GM19035 (cell line): Measurements from ENCODE around the gene SLC49A4.
"Not testable (repeated sequence)": the region's sequence is repeated elsewhere in the genome, so short reads cannot be mapped to it uniquely, and the experiment has no call there.

Source experiments
- ATAC-seq: cut with Tn5 transposase; IDR thresholded peaks from one replicate; pipeline ENCODE4 v1.9.1; 2021; ENCODE audit not compliant: unreplicated experiment

The SLC49A4 gene, protein sequence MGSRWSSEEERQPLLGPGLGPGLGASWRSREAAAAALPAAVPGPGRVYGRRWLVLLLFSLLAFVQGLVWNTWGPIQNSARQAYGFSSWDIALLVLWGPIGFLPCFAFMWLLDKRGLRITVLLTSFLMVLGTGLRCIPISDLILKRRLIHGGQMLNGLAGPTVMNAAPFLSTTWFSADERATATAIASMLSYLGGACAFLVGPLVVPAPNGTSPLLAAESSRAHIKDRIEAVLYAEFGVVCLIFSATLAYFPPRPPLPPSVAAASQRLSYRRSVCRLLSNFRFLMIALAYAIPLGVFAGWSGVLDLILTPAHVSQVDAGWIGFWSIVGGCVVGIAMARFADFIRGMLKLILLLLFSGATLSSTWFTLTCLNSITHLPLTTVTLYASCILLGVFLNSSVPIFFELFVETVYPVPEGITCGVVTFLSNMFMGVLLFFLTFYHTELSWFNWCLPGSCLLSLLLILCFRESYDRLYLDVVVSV

DNA sequence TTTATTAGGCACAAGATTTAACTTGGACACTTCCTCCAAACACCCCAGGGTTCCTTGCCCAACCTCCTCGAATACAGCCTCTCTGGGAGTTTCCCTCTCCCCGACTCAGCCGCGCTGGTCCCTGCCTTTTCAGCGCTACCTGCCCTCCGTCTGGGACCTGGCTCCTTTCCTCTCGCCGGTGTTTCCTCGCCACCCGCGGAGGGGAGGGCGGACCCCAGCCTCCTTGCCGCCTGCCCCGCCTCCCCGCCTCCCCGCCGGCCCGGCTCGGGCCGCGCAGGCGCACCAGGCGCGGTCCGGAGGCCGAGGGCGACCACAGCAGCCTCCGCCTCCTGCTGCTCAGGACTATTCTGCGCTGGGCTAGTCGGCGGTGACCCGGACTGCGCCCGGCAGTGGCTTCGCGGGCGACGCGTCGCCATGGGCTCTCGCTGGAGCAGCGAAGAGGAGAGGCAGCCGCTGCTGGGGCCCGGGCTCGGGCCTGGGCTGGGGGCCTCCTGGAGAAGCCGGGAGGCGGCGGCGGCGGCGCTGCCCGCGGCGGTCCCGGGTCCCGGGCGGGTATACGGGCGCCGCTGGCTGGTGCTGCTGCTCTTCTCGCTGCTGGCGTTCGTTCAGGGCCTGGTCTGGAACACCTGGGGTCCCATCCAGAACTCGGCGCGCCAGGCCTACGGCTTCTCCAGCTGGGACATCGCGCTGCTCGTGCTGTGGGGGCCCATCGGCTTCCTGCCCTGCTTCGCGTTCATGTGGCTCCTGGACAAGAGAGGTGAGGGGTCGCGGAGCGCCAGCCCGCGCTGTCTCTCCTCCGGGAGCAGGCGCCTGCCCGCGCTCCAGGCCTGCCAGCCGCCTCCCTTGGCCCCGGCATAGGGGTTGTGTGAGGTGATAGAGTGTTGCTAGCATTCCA, at the start of gene SLC49A4:
TSS of gene SLC49A4 (plus strand) at position 291 of the 895 bp plus-strand sequence. CDS start at position 415, 124 bp downstream.
- peak; percentile 76 for ATAC-seq

DNA sequence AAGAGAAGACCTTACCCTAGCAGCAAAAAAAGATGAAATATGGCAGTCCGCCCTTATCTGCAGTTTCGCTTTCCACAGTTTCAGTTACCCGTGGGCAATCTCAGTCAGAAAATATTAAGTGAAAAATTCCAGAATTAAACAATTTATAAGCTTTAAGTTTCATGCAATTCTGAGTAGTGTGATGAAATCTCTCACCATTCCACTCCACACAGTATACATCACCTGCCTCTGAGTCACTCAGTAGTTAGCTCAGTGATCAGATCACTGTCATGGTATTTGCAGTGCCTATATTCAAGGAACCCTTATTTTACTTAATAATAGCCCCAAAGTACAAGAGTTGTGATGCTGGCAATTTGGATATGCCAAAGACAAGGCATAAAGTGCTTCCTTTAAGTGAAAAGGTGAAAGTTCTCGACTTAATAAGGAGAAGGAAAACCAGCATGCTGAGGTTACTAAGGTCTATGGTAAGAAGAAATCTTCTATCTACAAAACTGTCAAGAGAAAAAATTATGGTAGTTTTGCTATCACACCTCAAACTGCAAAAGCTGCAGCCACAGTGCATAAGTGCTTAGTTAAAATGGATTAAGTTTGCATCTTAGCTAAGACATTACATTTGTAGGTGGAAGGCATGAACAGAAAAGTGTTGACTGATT, 49.4 kb upstream of the SLC49A4 start:
- ATAC-seq: no peak

DNA sequence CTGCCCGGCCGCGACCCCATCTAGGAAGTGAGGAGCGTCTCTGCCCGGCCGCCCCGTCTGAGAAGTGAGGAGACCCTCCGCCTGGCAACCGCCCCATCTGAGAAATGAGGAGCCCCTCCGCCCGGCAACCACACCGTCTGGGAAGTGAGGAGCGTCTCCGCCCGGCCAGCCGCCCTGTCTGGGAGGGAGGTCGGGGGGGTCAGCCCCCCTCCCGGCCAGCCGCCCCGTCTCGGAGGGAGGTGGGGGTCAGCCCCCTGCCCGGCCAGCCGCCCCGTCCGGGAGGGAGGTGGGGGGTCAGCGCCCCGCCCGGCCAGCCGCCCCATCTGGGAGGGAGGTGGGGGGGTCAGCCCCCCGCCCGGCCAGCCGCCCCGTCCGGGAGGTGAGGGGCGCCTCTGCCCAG, 47.6 kb upstream of the SLC49A4 start:
- not testable (repeated sequence) for ATAC-seq

DNA sequence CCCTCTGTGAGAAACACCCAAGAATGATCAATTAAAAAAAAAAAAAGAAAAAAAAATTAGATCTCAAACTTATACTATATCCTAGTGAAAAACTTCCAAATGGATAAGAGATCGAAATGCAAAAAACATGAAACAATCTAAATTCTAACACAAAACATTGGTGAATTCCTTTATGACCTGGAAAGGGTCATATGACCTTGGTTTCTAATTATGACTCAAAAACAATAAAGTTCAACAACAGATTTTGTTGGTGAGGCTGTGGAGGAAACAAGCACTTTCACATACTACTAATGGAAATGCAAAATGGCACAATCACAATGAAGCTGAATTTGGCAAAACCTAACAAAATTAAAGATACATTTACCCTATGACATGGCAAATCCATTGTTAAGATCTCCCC, 46.5 kb upstream of the SLC49A4 start:
- ATAC-seq: no peak

DNA sequence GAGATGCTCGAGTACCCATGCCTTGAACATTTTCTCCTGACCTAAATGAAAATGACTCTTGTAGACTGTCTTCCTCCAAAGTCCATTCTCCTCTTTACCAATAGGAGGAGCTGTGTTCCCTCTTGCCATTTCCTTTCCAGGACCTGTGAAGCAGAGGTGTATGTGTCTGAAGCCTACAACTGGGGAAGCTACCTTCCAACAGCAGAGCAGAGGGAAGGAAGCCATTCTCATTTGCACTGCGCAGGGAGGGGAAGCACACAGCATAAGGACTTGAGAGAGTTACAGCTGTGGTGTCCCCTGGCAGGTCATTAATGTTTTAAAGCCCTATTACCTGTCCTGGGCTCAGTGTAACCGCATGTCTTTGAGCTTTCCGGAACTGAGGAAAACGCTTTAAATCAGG, 39.9 kb upstream of the SLC49A4 start:
- no peak for ATAC-seq

DNA sequence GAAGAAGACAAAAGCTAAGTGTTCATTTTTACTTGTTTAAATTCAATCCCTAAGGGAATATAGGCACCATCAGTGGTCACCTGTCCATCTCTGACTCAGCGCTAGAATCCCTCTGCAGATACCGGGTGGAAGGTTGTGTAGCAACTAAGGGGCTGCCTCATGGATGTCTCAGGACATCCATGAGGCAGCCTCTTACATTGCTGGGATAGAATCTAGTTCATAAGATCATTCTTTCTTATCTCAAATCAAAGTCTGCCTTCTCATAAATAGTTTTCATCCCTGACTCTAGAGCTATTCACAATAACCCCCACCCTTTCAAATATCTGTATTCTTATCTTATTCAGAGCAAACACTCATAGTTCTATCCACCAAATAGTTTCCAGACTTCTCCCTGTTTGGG, 39.4 kb upstream of the SLC49A4 start:
- no peak for ATAC-seq

DNA sequence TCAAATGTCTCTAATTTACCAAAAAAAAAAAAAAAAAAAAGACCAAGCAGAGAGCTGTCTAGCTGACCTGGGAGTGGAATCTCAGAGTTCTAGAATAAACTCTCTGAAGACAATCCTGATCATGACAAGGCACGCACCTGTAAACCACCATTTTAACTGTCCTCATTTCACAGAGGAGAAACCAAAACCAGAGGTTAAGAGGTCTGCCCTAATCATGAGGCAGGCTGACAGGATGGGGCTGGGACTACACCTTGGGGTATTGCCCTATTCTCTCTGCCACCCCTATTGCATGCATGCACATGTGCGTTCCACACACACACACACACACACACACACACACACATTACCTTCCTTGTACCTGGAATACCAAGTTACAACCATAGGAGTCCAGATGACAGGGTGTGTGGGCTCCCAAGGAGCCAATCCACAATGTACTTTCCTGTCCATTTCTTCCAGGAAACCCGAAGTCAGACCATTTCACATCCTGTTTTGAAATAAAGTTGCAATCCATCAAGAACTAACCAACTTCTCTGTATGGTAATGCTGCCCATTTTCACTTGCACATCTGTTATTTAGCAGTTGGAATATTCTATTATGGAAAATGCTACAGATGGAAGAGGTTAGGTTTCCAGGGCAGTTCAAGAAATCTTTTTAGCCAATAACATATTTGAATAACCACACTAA, 35.9 kb upstream of the SLC49A4 start:
- ATAC-seq: no peak

DNA sequence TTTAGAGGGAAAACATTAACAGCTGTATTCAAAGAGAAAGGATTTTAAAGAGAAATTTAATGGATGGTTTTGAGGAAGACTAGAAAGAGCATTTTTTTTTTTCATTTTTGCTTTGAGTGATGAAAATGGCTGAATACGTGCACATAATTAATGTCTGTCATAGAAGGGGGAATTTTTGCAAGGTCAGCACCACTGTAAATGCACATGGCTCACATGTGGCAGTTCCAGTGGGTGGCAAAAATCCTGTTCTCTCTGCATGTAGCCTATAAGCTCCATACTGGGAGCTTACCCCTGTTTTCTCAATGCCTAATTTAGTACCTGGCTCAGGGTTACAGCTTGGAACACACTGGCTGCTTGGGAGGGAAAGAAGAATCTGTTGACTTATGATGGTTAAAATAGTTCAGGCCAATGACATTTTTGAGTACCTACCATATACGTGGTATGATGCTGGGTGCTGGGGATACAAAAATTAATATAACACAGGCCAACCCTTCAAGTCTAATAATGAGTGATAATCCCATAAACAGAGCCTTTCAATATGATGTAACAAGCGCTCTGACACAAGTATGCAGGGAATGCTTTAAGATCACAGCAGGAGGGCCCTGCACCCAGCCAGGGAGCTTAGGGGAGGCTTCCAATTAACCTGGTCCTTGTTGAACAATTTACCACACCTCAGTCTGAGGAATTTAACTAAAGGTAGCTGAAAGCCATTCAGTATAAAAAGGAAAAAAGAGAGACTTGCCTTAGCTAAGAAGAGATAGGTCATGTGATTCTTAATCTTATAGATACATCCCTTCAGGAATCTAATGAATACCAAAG, 34.2 kb upstream of the SLC49A4 start:
- ATAC-seq: no peak

DNA sequence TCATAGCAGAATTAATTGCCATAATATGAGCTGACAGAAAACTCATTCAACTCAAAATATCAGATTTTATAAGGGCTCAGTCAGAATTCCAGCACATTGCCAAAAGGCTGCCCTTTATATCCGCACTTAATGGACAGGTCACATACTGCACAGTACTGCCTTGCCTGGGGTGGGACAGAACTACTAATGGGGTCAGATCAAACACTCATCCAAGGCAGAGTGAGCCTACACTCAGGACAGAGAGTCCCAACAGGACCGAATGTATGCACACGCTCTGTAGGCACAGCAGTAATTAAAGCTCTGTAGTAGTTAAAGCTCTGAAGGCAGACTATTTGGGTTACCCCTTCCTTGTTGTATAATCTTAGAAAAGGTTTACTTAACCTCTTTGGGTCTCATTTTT, 28.4 kb upstream of the SLC49A4 start:
- no peak for ATAC-seq

DNA sequence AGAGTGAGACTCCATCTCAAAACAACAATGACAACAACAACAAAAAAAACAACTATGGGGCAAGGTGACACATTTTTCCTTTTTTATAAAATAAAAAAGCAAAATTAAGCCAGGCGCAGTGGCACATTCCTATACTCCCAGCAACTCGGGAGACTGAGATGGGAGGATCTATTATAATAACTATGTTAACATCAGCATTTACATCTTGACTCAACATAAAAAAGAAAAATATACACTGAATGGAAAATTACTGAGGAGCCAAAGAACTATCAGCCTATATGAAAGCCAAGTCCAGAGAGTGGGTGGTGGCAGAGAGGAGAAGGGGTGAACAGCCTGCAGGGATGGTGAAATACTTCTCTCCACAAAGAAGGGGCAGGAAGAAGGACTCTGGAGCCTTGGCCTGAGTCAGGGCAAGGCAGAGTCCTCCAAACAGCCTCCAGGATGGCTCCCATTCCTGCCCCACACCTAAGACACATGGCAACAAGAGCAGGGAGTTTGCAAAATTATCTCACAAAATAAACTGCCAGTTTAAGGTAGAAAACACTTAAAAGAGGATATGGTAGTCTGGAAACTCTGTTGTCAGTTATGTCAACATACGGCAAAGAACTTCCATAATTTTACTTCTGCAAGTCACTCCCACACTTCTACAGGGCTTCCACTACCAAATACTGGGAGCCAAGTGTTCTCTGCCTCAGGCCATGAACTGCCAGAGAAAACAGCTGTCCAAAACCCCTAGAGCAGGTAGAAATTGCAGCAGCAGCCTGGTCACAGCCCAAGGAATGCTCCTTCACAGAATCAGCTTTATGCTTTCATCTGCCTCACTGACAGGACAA, 27.1 kb upstream of the SLC49A4 start:
- no peak for ATAC-seq

DNA sequence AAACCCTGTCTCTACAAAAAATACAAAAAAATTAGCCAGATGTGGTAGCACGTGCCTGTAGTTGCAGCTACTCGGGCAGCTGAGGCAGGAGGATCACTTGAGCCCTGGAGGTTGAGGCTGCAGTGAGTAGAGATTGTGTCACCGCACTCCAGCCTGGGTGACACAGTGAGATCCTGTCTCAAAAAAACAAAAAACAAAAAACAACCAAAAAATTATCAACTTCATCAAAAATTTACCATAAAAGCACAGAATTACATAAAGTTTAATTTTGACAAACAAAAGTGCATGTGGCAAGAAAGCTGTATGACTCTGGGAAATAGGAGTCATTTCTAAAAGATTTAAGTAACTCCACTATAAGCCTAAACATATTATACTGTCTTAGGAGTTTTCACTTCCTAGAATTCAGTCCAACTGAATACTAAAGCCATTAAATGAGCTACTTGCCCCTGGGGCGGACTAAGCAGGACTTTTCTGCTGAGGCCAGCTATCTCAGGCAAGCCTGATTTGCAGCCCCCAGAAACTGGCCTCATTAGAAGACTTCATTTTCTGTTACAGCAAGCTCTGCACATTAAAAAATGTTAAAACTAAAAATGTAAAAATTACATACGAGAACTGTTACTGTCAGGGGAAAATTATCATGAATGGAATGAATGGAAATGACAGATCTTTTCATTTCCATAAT, 24.2 kb upstream of the SLC49A4 start:
- ATAC-seq: no peak

DNA sequence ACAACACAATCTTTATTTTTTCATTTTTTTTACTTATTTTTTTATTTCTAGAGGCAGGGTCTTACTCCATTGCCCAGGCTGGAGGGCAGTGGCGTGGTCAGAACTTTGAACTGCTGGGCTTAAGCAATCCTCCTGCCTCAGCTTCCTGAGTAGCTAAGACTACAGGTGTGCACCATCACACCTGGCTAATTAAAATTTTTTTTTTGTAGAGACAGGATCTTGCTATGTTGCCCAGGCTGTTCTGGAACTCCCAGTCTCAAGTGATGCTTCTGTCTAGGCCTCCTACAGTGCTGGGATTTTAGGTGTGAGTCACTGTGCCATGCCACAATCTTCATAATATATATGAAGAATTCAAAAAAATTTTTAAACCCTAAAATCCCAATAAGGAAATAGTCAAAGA, 22.0 kb upstream of the SLC49A4 start:
- ATAC-seq: no peak

DNA sequence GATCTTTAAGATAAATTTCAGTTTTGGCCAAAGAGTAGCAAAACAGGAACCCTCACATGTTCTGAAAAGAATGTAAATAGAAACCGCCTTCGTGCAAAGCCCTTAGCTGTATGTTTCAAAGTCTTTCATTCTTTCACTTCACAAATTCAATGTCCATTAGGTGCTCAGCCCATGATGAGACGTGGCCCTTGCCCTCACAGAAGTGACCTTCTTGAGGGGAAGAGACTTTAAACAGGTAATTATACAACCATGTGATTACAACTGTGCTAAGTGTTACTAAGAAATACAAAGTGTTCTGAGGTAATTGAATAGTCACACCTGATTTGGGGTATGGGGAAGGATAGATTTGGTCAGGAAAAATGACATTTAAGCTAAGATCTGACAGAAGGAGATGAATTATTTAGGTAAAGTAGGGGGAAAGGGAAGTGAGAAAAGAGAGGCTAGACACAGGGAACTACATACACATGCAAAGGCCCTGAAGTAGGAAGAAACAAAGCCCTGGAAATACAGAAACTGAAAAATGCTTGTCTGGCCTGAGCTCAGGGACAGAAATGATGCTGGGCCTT, 20.8 kb upstream of the SLC49A4 start:
- no peak for ATAC-seq

DNA sequence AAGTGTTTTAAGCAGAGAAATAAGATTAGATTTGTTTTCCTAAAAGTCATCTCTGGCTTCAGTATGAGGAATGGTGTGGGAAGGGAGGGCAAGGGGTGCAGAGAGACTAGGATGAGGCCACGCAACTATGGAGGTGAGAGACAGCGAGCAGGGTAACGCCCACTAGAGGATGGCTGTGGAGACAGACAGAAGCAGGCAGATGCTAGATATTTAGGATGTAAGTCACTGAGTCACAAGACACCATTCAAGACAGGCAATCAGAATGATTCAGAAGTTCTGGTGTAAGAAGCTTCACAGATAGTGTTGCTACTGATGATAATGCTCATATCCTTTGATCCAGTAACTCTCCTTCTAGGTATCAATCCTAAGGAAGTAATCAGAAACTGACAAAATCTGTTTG, 20.3 kb upstream of the SLC49A4 start:
- no peak for ATAC-seq

DNA sequence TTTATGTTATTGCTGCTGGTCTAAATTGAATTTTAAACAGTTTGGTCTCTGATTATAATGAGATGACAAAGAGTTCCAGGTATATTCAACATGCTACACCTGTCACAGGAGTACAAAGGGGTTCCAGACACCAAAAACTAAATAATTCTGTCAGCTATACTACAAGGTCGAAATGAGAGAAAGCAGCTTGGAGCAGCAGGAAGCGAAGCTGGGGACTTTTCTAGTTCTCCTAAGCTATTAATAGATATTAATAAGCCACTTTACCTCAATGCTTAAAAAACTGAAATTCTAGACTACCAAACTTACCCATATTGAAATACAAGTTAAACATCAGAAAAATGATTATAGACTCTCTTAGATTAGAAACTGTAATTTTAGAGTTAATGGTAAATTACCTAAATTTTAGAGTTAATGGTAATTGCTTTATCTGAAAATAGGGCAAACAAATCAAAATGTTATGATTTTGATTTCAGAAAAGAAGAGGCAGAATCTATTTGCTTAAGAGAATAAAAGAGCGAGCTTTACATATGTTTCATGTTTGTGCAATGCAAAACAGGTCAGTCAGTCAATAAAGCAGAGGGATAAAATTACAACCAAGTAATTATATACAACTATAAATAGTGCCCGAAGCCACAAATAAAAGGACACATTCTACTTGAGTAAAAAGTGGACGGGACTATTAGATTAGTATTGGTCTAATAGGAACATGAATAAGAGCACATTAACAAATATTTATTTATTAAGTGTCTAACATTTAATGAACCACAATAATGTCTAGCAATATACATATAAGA, 18.0 kb upstream of the SLC49A4 start:
- ATAC-seq: no peak

DNA sequence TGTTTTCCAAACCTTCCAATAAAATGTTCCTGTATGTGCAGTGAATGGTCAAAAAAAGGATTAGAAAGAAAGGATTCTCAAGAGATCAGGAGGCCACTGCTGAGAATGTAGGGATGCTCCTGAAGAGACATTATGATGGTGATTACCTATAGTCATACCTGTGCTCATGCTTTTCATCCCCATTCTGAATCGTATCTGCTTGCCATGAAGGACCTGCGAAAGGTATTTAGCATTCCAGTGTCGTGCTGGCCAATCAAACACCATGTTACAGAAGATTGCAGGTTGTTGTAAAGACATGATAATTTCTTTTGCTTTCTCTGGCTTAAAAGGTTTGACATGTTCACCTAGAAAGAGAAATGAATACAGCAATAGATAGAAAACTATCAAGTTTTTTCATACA, 17.3 kb upstream of the SLC49A4 start:
- ATAC-seq: no peak

DNA sequence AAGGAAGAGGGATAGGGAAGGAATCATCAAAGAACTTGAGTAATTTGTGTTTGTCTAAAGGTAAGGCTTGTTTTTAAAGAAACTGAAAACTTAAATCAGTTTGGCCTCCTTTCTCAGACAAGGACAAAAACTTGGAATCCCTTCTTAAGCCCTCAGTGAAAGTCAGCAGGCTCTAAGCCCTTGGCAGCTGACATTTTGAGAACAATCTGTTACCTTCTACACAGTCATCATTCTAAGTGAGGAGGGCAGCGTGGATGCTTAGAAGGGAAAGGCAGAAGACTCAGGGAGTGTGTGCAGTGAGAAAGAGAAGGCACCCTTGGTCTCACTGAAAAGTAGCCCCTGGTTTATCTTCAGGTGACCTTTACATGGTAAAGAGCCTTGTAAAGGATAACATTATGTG, 12.1 kb upstream of the SLC49A4 start:
- ATAC-seq: no peak
